Bronchus fibroblast of lung (primary cell): ENCODE data around the gene KRT7. TPM values are rescaled to one million over a fixed set of nuclear protein-coding genes. Genes with fewer than 3 reads are reported as not detected.

ENCODE experiments used
- total RNA-seq: library from RNA; depleted of rRNA; stranded (reverse); fragments of >200 nt; gene quantifications from 2 replicates; pipeline ENCODE4 v1.2.3, GENCODE V29; 2015

KRT7 gene
- total RNA-seq: 9.2 and 11.1 TPM in 2 replicates

GRCh38 chr12:52232674-52233461 is at the start of gene KRT7:
TSS of gene KRT7 (plus strand) at chr12:52233243. CDS start at chr12:52233297, 54 bp downstream.

DNA sequence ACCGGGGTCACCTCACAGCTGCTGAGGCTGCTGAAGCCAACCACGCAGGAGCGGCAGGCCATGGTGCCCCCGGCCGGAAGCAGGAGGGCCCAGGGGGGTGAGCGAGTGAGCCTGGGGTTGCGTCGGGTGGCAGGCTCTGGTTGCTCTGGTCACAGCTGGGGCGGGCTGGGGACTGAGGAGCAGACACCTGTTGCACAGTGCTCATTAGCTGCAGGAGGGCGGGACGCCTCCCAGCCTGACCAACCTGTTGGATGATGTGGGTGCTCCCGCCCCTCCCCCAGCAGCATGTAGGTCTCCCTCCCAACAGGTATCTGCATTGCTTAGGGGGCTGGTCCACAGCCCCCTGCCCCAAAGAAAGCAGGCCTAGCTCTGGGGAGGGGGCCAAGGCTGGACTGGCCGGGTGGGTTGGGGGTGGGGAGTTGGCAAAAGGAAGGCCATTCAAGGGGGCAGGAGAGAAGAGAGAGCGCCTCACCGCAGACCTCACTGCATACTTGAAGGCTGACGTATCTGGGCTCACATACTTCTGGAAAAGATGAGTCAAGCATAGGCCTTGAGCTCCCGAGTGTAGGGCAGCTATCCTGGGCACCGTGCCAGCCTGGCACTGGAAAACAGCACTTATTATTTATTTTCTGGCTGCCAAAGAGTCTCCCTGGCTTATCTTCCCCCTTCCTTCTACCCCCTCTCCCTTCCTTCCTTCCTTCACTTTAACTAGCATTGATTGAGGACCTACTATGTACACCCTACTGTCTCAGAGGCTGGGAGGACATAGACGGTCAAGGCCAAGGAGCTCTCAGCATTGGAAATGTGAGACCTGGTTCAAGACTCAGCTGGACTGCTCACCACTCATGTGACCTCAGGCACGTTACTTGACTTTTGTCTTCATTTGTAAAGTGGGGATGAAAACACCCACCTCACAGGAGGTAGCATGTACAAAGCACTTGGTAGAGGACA is 40.9 kb upstream of the KRT7 start, which contains the start of gene KRT80:
Gene KRT80, minus strand, starts transcription at position 174 of the 951 bp plus-strand sequence. Its CDS starts 112 bp downstream, at position 62.

DNA sequence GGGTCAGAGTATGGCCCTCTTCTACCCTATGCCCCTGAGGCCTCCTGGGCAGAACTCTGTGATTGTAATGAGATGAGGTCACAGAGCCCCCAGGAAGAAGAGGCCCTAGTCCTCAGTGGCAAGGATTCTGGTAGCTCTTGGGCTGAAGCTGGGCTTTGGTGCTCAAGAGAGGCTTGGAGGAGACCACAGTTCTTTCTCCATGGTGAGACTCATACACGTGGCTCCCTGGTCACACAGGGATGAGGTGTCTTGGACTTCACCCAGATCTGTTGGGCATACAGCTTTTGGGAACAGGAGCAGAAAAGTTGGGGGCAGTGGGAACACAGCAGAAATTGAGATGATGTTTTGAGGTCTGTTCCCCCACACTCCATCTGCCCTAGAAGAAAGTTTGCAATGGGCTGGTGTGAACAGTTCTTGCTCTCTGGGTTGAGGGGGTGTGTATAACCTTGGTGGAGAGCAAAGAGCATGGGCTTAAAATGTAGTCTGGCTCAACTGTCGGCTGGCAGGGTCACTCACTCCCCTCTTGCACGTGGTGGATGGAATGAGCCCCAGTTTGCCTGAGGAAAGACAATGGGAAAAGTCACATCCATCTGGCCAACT is 41.6 kb downstream of the KRT7 start, which contains the start of gene KRT86:
Gene KRT86, plus strand, starts transcription at position 125 of the 600 bp plus-strand sequence. CDS start 27,272 bp downstream, outside the sequence.

GRCh38 chr12:52291267-52291935 is 58.4 kb downstream of the KRT7 start, which contains the start of gene KRT81:
TSS of gene KRT81 (minus strand) at chr12:52291534. CDS start at chr12:52291465, 69 bp downstream.

Other genes starting within 250 kb of the KRT7 start
- gene TAMALIN, start 226.3 kb upstream of the KRT7 start, total RNA-seq: 6.1 and 6.2 TPM in 2 replicates
- 1.0 and 2.2 TPM in 2 replicates for gene NR4A1, start 181.8 kb upstream of the KRT7 start, total RNA-seq
- gene ATG101, start 163.3 kb upstream of the KRT7 start, total RNA-seq: 50.7 and 52.3 TPM in 2 replicates
- 0.17 TPM in 1 of 2 replicates, not detected in the other for gene SMIM41, start 153.5 kb upstream of the KRT7 start, total RNA-seq
- gene KRT80, start 41.2 kb upstream of the KRT7 start, total RNA-seq: 0.15 and 0.17 TPM in 2 replicates
- 0.15 TPM in 1 of 2 replicates, not detected in the other for gene KRT86, start 41.4 kb downstream of the KRT7 start, total RNA-seq
- not detected in 2 replicates for gene KRT81, start 58.3 kb downstream of the KRT7 start, total RNA-seq
- not detected in 2 replicates for gene KRT83, start 88.2 kb downstream of the KRT7 start, total RNA-seq
- gene KRT85, start 134.2 kb downstream of the KRT7 start, total RNA-seq: not detected in 2 replicates
- gene KRT84, start 152.4 kb downstream of the KRT7 start, total RNA-seq: not detected in 2 replicates
- not detected in 2 replicates for gene KRT82, start 173.1 kb downstream of the KRT7 start, total RNA-seq
- gene KRT75, start 201.1 kb downstream of the KRT7 start, total RNA-seq: not detected in 2 replicates
- not detected in 2 replicates for gene KRT6B, start 218.9 kb downstream of the KRT7 start, total RNA-seq
- not detected in 2 replicates for gene KRT6C, start 240.6 kb downstream of the KRT7 start, total RNA-seq